ENCODE data around the gene RPL37. TPM values are rescaled to one million over a fixed set of nuclear protein-coding genes. Genes with fewer than 3 reads are reported as not detected.

The RPL37 gene
- total RNA-seq, 2 experiments from 2014 or later, result 1,192 to 1,333 TPM

DNA sequence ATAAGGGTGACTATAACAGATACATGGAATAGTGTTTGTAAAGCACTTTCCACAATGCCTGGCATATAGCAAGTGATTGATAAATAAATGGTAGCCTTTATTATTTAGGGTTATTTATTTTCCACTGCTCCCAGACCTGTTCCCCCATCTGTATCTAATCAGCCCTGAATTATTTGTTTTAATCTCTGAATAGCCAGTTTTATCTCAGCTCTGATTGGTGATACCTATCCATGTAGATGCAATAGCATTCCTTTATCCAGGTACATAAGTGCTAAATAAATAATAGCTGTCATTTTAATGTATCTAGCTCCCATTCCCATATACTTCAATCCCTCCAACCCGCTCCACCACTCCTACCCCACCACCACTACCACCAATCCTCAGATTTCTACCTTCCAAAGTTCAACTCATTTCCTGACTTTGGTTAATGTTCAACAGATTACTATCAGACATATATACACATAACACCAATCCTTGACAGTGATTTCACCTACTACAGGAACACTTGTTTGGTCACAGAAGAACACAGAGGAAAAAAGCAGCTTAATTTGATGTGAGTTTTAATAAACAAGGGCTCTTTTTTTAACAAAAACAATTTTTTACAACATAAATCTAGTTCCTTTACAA lies 50.9 kb downstream of the RPL37 start:
- H3K4me3 Mint-ChIP-seq, result no peak overlapping the region
- ATAC-seq (no peak), DNase-seq (no peak)
- no peaks in the 10 kb centered on the region for H3K27me3 Mint-ChIP-seq
- CTCF ChIA-PET, result no interaction called here
- H3K27ac Mint-ChIP-seq, result no peak overlapping the region
- H3K9me3 Mint-ChIP-seq (ENCODE audit: low read depth), result peaks cover 6% of the 10 kb centered on the region
- peaks cover 19% of the 10 kb centered on the region for H3K4me1 Mint-ChIP-seq
- peaks cover 32% of the 10 kb centered on the region for H3K36me3 Mint-ChIP-seq

DNA sequence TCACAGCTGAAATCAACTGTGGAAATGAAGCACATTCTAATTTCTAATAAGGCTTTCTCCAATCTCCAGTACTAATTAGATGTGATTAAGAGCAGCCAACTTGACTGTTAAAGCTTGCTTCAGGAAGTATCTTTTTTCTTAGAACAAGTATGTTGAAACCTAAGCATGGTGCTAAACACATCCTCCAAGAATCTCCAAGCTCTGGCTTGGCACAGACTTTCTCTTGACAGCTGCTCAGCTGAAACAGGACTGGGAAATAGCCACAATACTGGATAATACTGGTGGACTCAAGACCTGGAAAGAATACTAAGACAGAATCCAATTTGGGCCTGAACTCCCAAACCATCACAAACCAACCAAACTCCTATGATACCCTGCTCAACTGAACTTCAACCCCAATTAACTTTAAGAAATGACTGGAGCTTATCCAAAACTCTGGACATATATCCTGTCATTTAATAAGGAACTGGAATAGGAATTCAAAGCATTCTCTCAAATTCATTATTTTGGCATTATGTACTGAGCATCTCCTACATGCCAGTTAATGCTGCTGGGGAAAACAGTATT lies 53.1 kb downstream of the RPL37 start:
- Mint-ChIP-seq H3K4me3 (no peak overlapping the region), H3K27me3 (no peaks in the 10 kb centered on the region), H3K27ac (no peak overlapping the region), H3K36me3 (peaks cover 19% of the 10 kb centered on the region), H3K9me3 (ENCODE audit: low read depth) (no peaks in the 10 kb centered on the region), H3K4me1 (peaks cover 23% of the 10 kb centered on the region)
- DNase-seq (no peak), ATAC-seq (no peak)
- CTCF ChIA-PET, result no interaction called here

DNA sequence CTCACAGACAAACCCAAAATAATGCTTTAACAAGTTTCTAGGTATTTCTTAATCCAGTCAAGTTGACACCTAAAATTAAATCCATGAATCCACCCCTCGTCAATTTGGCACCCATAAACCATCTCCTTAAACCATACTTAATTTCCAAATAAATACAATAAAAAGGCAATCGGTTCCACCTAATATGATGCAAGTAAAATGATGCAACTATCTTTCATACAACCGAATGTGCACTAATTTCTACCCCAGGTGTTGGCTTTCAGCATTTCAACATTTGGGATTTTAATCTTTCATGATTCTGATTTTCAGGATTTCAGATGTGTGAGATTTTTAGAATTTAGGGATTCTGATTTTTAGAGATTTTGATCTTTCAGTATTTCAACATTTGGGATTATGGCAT lies 54.2 kb downstream of the RPL37 start:
- no peak for ATAC-seq
- Mint-ChIP-seq H3K4me1 (peaks cover 26% of the 10 kb centered on the region), H3K9me3 (ENCODE audit: low read depth) (no peaks in the 10 kb centered on the region), H3K27me3 (no peaks in the 10 kb centered on the region), H3K36me3 (peaks cover 20% of the 10 kb centered on the region), H3K27ac (no peak overlapping the region), H3K4me3 (no peak overlapping the region)
- CTCF ChIA-PET, result no interaction called here
- DNase-seq, result no peak

DNA sequence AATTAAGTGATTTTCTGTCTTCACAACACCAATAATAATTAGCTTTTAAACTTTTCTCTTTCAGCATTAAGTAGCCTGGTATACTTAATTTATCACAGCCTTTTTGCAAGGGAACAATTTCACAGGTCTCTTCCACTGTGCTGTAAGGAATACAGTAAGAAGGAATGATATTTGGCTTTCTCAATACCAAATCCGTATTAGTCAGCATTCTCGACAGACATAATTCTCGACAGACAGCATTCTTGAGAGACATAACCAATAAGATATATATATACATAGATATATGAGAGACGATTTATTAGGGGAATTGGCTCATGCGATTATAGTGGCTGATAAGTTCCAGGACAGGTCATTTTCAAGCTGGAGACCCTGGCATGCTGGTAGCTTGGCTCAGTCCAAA lies 54.8 kb downstream of the RPL37 start:
- H3K4me3 Mint-ChIP-seq, result no peak overlapping the region
- peaks cover 23% of the 10 kb centered on the region for H3K36me3 Mint-ChIP-seq
- peaks cover 23% of the 10 kb centered on the region for H3K4me1 Mint-ChIP-seq
- no peak for ATAC-seq
- DNase-seq, result no peak
- H3K27me3 Mint-ChIP-seq, result no peaks in the 10 kb centered on the region
- no peak overlapping the region for H3K27ac Mint-ChIP-seq
- H3K9me3 Mint-ChIP-seq (ENCODE audit: low read depth), result no peaks in the 10 kb centered on the region
- CTCF ChIA-PET, result interaction anchor here (0.7 kb wide), 1 partner anchor 10 kb away, joined by 3 read pairs; no protein-coding TSS in a partner anchor

DNA sequence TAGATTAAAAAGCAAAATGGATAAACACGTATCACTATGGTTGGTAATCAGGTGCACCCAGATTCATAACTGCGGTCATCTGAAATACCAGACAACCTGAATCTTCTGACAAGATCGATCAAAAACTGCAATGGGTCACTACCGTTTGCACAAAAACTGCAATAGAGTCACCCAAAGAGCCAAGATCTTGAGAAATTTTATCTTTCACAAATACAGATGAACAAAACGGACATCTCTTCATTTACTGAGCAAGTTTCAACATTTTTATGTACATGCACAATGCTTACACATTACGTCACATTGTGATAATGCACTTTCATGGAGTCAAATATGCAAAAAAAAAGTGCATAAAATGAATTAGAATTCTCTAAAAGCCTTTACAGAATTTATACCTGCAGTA lies 55.5 kb downstream of the RPL37 start:
- H3K36me3 Mint-ChIP-seq, result peaks cover 26% of the 10 kb centered on the region
- H3K4me1 Mint-ChIP-seq, result peaks cover 23% of the 10 kb centered on the region
- no peaks in the 10 kb centered on the region for H3K9me3 Mint-ChIP-seq (ENCODE audit: low read depth)
- DNase-seq, result no peak
- H3K27ac Mint-ChIP-seq, result no peak overlapping the region
- no peak for ATAC-seq
- CTCF ChIA-PET, result interaction anchor here (0.7 kb wide), 1 partner anchor 11 kb away, joined by 3 read pairs; no protein-coding TSS in a partner anchor
- no peak overlapping the region for H3K4me3 Mint-ChIP-seq
- no peaks in the 10 kb centered on the region for H3K27me3 Mint-ChIP-seq

DNA sequence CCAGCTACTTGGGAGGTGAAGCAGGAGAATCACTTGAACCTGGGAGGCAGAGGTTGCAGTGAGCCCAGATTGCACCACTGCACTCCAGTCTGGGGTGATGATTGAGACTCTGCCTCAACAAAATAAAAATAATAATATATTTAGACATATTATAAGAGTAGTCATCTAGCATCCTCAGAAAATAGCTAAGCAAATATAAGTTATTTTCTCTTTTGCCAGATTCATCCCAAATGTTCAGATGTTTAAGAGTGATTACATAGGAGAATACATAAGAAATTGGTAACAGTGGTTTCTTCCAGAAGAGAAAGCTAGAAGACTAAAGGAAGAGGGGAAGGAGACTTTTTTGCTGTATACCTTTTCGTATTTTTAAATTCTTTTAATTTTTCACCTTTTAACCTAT lies 56.9 kb downstream of the RPL37 start:
- Mint-ChIP-seq H3K36me3 (peaks cover 31% of the 10 kb centered on the region), H3K4me3 (no peak overlapping the region), H3K4me1 (peaks cover 19% of the 10 kb centered on the region), H3K27me3 (no peaks in the 10 kb centered on the region), H3K9me3 (ENCODE audit: low read depth) (no peaks in the 10 kb centered on the region), H3K27ac (no peak overlapping the region)
- ATAC-seq, result no peak
- no peak for DNase-seq
- CTCF ChIA-PET, result interaction anchor here (1.5 kb wide), 1 partner anchor 15 kb away, joined by 5 read pairs; no protein-coding TSS in a partner anchor

DNA sequence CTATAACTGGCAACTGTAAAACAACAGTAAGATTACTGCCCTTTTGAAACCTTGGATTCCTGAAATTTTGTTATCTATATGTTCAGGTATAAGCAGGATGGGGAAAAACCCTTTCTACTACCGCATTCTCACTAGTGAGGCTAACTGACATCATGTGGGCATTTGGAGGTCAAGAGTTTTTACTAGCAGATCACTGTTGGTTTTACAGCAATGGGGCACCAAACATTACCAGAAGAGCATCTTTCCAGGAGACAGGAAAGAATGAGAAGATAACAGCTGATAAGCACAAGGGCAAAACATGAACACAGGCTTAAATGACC lies 58.4 kb downstream of the RPL37 start:
- CTCF ChIA-PET, result interaction anchor here (1.4 kb wide), 1 partner anchor 20 kb away, joined by 3 read pairs; no protein-coding TSS in a partner anchor
- Mint-ChIP-seq H3K4me3 (no peak overlapping the region), H3K27ac (no peak overlapping the region), H3K36me3 (peaks cover 33% of the 10 kb centered on the region), H3K9me3 (ENCODE audit: low read depth) (no peaks in the 10 kb centered on the region), H3K4me1 (peaks cover 11% of the 10 kb centered on the region), H3K27me3 (no peaks in the 10 kb centered on the region)
- ATAC-seq (no peak), DNase-seq (no peak)

DNA sequence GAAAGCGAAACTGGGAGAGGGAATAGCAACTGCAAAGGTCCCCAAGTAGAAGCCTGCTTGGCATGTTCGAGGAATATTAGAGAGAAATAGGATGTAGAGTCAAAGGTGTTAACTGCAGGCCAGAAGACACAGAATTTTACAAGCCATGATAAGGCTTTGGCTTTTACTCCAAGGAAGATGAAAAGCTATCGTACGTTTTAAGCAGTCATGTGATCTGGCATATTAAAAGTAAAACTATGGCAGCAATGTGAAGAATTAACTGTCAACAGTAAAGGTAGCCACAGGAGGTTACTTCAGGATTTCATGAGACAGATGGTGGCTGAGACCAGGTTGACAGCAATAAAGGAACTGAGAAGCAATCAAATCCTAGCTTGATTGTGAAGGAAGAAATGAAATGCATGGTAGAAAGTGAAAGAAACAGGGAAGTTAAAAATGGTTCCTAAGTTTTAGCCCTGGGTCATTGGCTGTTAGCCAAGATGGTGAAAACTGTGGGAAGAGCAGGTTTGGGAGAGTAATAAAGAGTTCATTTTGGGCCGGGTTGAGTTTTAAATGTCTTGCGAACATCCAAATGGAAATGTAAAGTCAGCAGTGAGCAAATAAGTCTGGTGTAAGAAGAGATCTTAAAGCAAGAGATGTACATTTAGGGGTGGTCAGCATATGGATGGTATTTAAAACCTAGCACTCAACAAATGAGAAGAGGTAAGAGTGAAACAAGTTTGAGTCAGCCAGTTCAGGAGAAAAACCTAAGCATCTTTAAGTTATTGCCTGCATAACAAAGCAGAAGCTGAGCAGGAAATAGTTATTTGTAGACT lies 59.0 kb downstream of the RPL37 start:
- Mint-ChIP-seq H3K36me3 (peaks cover 33% of the 10 kb centered on the region), H3K4me3 (no peak overlapping the region), H3K9me3 (ENCODE audit: low read depth) (no peaks in the 10 kb centered on the region), H3K27ac (peak overlapping the region; percentile 8), H3K4me1 (peaks cover 11% of the 10 kb centered on the region), H3K27me3 (no peaks in the 10 kb centered on the region)
- DNase-seq (no peak), ATAC-seq (no peak)
- CTCF ChIA-PET, result interaction anchor here (0.6 to 1.4 kb wide), 3 partner anchors 21 to 42 kb away, joined by 3 to 5 read pairs (median 3); partner anchors contain the start of gene PRKAA1

Other genes starting within 250 kb of the RPL37 start
- 10 to 100 TPM; 50.8 to 79.1 TPM for gene PTGER4, start 155.3 kb downstream of the RPL37 start, total RNA-seq
- 10 to 100 TPM; 16.3 to 17.7 TPM for gene TTC33, start 79.3 kb downstream of the RPL37 start, total RNA-seq
- gene PRKAA1, start 36.8 kb downstream of the RPL37 start, total RNA-seq, result 10 to 100 TPM; 64.6 to 76.8 TPM
- 1 to 10 TPM; 2.6 to 4.6 TPM for gene CARD6, start 6.1 kb upstream of the RPL37 start, total RNA-seq
- gene C7, start 74.3 kb upstream of the RPL37 start, total RNA-seq, result not detected
- gene MROH2B, start 236.1 kb upstream of the RPL37 start, total RNA-seq, result not detected